GM12801 (cell line): ENCODE data around the gene FGD6.

Experiments used
- CTCF ChIP-seq: IDR thresholded peaks from one replicate; pipeline ENCODE4 v1.5.1; 2011; ENCODE audit warnings: control low read depth; ENCODE audit not compliant: insufficient read length; ENCODE audit errors: extremely low read depth

FGD6 gene

GRCh38 chr12:95241761-95242506 lies 24.7 kb upstream of the FGD6 start:
- TF ChIP-seq CTCF: no peak

- no peak for TF ChIP-seq CTCF
Measured at GRCh38 chr12:95240556-95240955, 23.3 kb upstream of the FGD6 start.

- no peak for TF ChIP-seq CTCF
Measured at GRCh38 chr12:95239216-95239615, 21.9 kb upstream of the FGD6 start.

GRCh38 chr12:95238150-95238549 lies 20.9 kb upstream of the FGD6 start:
- TF ChIP-seq CTCF: no peak

- TF ChIP-seq CTCF: no peak
Measured at GRCh38 chr12:95237315-95237714, 20.0 kb upstream of the FGD6 start.

GRCh38 chr12:95231190-95231589 lies 13.9 kb upstream of the FGD6 start:
- TF ChIP-seq CTCF: no peak

GRCh38 chr12:95230313-95230712 lies 13.0 kb upstream of the FGD6 start:
- no peak for TF ChIP-seq CTCF
